GM12878 (cell line): ENCODE measurements around the gene SELENOO. TPM values are rescaled to one million over a fixed set of nuclear protein-coding genes. Genes with fewer than 3 reads are reported as not detected.

Experiments
- ATAC-seq: fragments of 200-7000 bp; cut with Tn5 transposase; 3 replicates; pipeline ENCODE4 v1.9.1; 2020; ENCODE audit warnings: mild to moderate bottlenecking, moderate library complexity
- BruUV-seq: library from RNA; stranded (reverse); fragments of 400-500 nt; replicated peaks from 2 replicates; lab custom pipeline; 2021; lab: Mats Ljungman, UMichigan
- CTCF ChIA-PET: fragments of 300-600 bp; sonication (Branson Sonifier 250); formaldehyde crosslinking; extraction: SDS; loops from one replicate; lab custom pipeline; 2021; ENCODE audit warnings: inconsistent platforms; lab: Yijun Ruan, JAX
- POLR2A ChIA-PET: fragments of 350-600 bp; formaldehyde crosslinking; extraction: SDS; loops from one replicate; lab custom pipeline; 2021; ENCODE audit warnings: inconsistent platforms; lab: Charles Lee
- RAD21 ChIA-PET: fragments of 300-600 bp; sonication (Branson Sonifier 250); formaldehyde crosslinking; loops from one replicate; lab custom pipeline; 2023; ENCODE audit warnings: antibody characterized with exemption; ENCODE audit not compliant: unreplicated experiment; lab: Charles Lee
- SMC1A ChIA-PET: fragments of 300-600 bp; sonication (Branson Sonifier 250); formaldehyde crosslinking; loops from one replicate; lab custom pipeline; 2023; ENCODE audit not compliant: unreplicated experiment, uncharacterized antibody; lab: Charles Lee
- DNase-seq: peaks from one replicate; pipeline ENCODE4 v3.0.0-alpha.2; 2011; ENCODE audit warnings: low read depth, low spot score
- FAIRE-seq: peaks from 3 replicates; lab custom pipeline; 2011; peaks lifted over from hg19 to GRCh38; lab: Jason Lieb, UNC
- H2AFZ ChIP-seq: 2 replicates; pipeline ENCODE4 v1.6.0; 2011; ENCODE audit warnings: low read depth, low read length, control low read depth; ENCODE audit not compliant: control insufficient read depth
- H3K27ac ChIP-seq: 2 replicates; pipeline ENCODE4 v1.5.1; 2011; ENCODE audit warnings: control low read depth; ENCODE audit not compliant: control insufficient read depth, insufficient read depth
- H3K27me3 ChIP-seq, 2 experiments: replicated peaks in 1 of 2; 2 replicates each; pipeline versions ENCODE4 v1.6.0 to v1.6.1; 2011; ENCODE audit warnings: low read length in 1 of 2; ENCODE audit not compliant: control insufficient read depth in 2 of 2, insufficient read depth in 2 of 2
- H3K36me3 ChIP-seq, 2 experiments: 2 replicates each; pipeline ENCODE4 v1.5.1; 2011; ENCODE audit warnings: low read length in 1 of 2; ENCODE audit not compliant: control insufficient read depth in 2 of 2, insufficient read depth in 2 of 2
- H3K4me1 ChIP-seq: 2 replicates; pipeline ENCODE4 v1.6.1; 2011; ENCODE audit warnings: mild to moderate bottlenecking, low read length, moderate library complexity, mixed read lengths; ENCODE audit not compliant: control insufficient read depth, insufficient read depth
- H3K4me2 ChIP-seq: 2 replicates; pipeline ENCODE4 v1.6.0; 2011; ENCODE audit warnings: control low read depth; ENCODE audit not compliant: control insufficient read depth, insufficient read depth
- H3K4me3 ChIP-seq: fragments of 200-600 bp; sonication (generic); 2 replicates; pipeline ENCODE4 v1.5.1; 2016
- H3K79me2 ChIP-seq: 2 replicates; pipeline ENCODE4 v1.6.0; 2011; ENCODE audit warnings: low read length; ENCODE audit not compliant: control insufficient read depth, insufficient read depth
- H3K9ac ChIP-seq: 2 replicates; pipeline ENCODE4 v1.8.0; 2011; ENCODE audit warnings: low read length, control low read depth, mixed read lengths; ENCODE audit not compliant: control insufficient read depth, insufficient read depth
- H3K9me3 ChIP-seq: replicated peaks from 3 replicates; pipeline ENCODE4 v1.5.1; 2011; ENCODE audit warnings: mild to moderate bottlenecking, low read length; ENCODE audit not compliant: control insufficient read depth, insufficient read depth
- H4K20me1 ChIP-seq: 2 replicates; pipeline ENCODE4 v1.6.0; 2011; ENCODE audit not compliant: control insufficient read depth, insufficient read depth
- BMI1 ChIP-seq: fragments of 450-650 bp; IDR thresholded peaks from 2 replicates; pipeline ENCODE4 v1.6.1; 2016; ENCODE audit warnings: mild to moderate bottlenecking, moderate library complexity, borderline replicate concordance
- CHD2 ChIP-seq: IDR thresholded peaks from 2 replicates; pipeline ENCODE4 v1.6.1; 2011; ENCODE audit warnings: low read depth, low read length, improper control_type of control experiment, borderline replicate concordance
- CHD4 ChIP-seq: fragments of 200-600 bp; sonication (generic); IDR thresholded peaks from 2 replicates; pipeline ENCODE4 v1.6.1; 2016; ENCODE audit warnings: mild to moderate bottlenecking
- ESRRA ChIP-seq: IDR thresholded peaks from 2 replicates; pipeline ENCODE4 v1.6.1; 2012; ENCODE audit warnings: mild to moderate bottlenecking, low read length, improper control_type of control experiment
- IRF4 ChIP-seq: IDR thresholded peaks from 2 replicates; pipeline ENCODE4 v1.6.1; 2011; ENCODE audit warnings: low read depth, low read length
- KAT2A ChIP-seq: conservative IDR thresholded peaks from 2 replicates; pipeline ENCODE4 v1.6.1; 2011; ENCODE audit warnings: low read depth, low read length; ENCODE audit not compliant: control insufficient read depth
- POLR2AphosphoS2 ChIP-seq: IDR thresholded peaks from 2 replicates; pipeline ENCODE4 v1.6.1; 2011; ENCODE audit warnings: low read depth, mild to moderate bottlenecking, low read length, improper control_type of control experiment, moderate library complexity
- REST ChIP-seq: IDR thresholded peaks from 2 replicates; pipeline ENCODE4 v1.6.1; 2012; ENCODE audit warnings: mild to moderate bottlenecking, low read depth, low read length
- STAT1 ChIP-seq: fragments of 450-650 bp; conservative IDR thresholded peaks from 2 replicates; pipeline ENCODE4 v1.6.1; 2014; ENCODE audit warnings: antibody characterized with exemption, mild to moderate bottlenecking
- ZNF217 ChIP-seq: fragments of 450-650 bp; IDR thresholded peaks from 2 replicates; pipeline ENCODE4 v1.6.1; 2017; ENCODE audit warnings: antibody characterized with exemption, mild to moderate bottlenecking
- ZZZ3 ChIP-seq: IDR thresholded peaks from 2 replicates; pipeline ENCODE4 v1.6.1; 2011; ENCODE audit warnings: low read depth; ENCODE audit not compliant: control insufficient read depth, insufficient read length
- WGBS: methylation state at CpG from one replicate; pipeline ENCODE4 v1.1.6; 2016; ENCODE audit warnings: low lambda C conversion rate; ENCODE audit not compliant: insufficient replicate concordance, insufficient coverage; ENCODE audit errors: missing lambda C conversion rate; 5-methylcytosine and 5-hydroxymethylcytosine counted together
- in situ Hi-C: fragments of 300-500 bp; cut with MboI; formaldehyde crosslinking; loops from 9 replicates; pipeline ENCODE4 v1.14.3; 2018; ENCODE audit warnings: mixed read lengths
- intact Hi-C: fragments of 100-400 bp; cut with micrococcal nuclease; formaldehyde crosslinking; loops from one replicate; pipeline ENCODE4 v1.14.2; 2022; ENCODE audit not compliant: unreplicated experiment
- polyA plus RNA-seq, 11 experiments: library from polyadenylated mRNA; depleted of rRNA in 4 of 11; unstranded in 6 of 11; stranded (reverse) in 5 of 11; fragments of >200 nt; fragmentation: Nextera tagmentation in 4 of 11; fragmentation: Illumina TruSeq in 1 of 11; extraction: Ambion mirVana in 4 of 11; extraction: Trizol in 1 of 11; gene quantifications; 1 replicate in 1 of 11; 2 replicates in 10 of 11; pipeline versions ENCODE4 v1.2.1 to v1.2.3, GENCODE V29; 2011 to 2016; ENCODE audit warnings: inconsistent platforms in 2 of 11, missing spikeins in 2 of 11, low read depth in 1 of 11
- total RNA-seq, 4 experiments: library from RNA; depleted of rRNA in 3 of 4; stranded (reverse); fragments of >200 nt in 3 of 4; fragmentation: Illumina TruSeq in 1 of 4; extraction: Trizol in 1 of 4; gene quantifications; 2 replicates each; pipeline versions ENCODE4 v1.2.1 to v1.2.3, GENCODE V29; 2013 to 2021
- TF ChIP-seq, protein P1 (sequence below): fragments of 450-650 bp; IDR thresholded peaks from 2 replicates; pipeline ENCODE4 v1.6.1; 2018; ENCODE audit warnings: mild to moderate bottlenecking, low read depth, moderate library complexity; ENCODE audit not compliant: partially characterized antibody
- TF ChIP-seq, protein P2 (sequence below): IDR thresholded peaks from 2 replicates; pipeline ENCODE4 v1.6.1; 2011; ENCODE audit warnings: borderline replicate concordance, low read depth, mild to moderate bottlenecking, moderate library complexity, low read length; ENCODE audit not compliant: insufficient read depth, poor library complexity, severe bottlenecking
- TF ChIP-seq, protein P3 (sequence below): IDR thresholded peaks from 2 replicates; pipeline ENCODE4 v1.6.1; 2012; ENCODE audit warnings: low read length, inconsistent platforms

SELENOO gene
- total and polyA plus RNA-seq, 10 of the 15 experiments (the other 5 are each of a cell fraction or from before 2014, with no cell fraction given) = 0.42 to 23.3 (median 3.3) TPM

DNA sequence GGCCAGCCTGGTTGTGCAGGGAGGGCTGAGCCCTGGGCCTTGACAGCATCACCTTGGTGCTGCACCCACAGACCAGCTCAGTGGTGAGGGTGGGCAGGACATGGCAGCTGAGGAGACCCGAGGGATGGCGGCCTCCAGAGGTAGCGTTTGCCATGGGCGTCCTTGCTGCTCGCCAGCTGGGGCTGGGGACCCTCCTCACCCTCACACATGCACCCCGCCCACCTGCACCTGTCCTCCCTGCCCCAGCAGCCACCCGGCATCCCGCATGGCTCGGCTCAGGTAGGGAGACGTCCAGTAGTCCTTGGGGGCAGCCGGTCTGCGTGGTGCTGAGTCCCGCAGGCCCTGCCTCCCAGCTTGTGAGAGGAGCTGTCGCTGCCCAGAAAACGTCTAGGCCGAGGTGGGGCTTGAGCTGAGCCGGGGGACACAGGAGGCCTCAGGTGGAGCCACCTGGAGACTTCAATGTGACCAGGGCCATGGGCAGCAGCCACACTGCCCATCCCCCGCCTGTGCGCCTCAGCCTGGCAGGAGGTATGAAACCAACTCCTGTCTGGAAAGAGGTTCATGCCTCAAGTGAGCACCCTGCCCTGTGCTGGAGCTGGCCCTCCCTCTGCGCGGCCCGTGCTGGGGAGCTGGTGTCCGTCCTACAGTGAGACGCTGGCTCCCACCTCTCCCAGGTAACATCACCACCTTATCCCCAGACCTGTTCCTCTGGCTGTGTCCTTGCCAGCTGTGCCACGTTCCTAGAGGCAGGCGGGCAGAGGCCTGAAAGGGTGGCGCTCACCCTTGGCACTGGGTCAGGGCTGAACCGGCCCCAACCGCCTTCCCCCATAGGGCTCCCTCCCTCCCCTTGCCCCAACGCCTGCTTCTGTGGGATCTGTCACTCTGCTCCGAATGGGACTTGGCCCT is 18.4 kb upstream of the SELENOO start:
- intact Hi-C loops (no loop called here), in situ Hi-C loops (no loop called here)
- CTCF ChIA-PET = no interaction called here
- no peak overlapping the region for H2AFZ ChIP-seq
- ATAC-seq (no peak), DNase-seq (no peak), FAIRE-seq (no peak)
- no peaks in the 10 kb centered on the region for H3K36me3 ChIP-seq
- peaks cover 18% of the 10 kb centered on the region for H3K79me2 ChIP-seq
- H3K9ac ChIP-seq = no peak overlapping the region
- H3K4me1 ChIP-seq = peaks cover 8% of the 10 kb centered on the region
- H3K27ac ChIP-seq = no peak overlapping the region
- H4K20me1 ChIP-seq = no peaks in the 10 kb centered on the region
- WGBS = 84% methylated on average over 29 of the region's 31 CpGs
- POLR2A ChIA-PET = no interaction called here
- RAD21 ChIA-PET = no interaction called here
- no peaks in the 10 kb centered on the region for H3K9me3 ChIP-seq
- H3K27me3 ChIP-seq = no peaks in the 10 kb centered on the region
- H3K4me2 ChIP-seq = no peak overlapping the region
- BruUV-seq = no TSS peak
- no peak overlapping the region for H3K4me3 ChIP-seq
- SMC1A ChIA-PET = no interaction called here
- no peak for TF ChIP-seq CHD2
- no peak for TF ChIP-seq STAT1
- no peak for TF ChIP-seq KAT2A
- TF ChIP-seq ZZZ3 = no peak
- TF ChIP-seq, protein P1, sequence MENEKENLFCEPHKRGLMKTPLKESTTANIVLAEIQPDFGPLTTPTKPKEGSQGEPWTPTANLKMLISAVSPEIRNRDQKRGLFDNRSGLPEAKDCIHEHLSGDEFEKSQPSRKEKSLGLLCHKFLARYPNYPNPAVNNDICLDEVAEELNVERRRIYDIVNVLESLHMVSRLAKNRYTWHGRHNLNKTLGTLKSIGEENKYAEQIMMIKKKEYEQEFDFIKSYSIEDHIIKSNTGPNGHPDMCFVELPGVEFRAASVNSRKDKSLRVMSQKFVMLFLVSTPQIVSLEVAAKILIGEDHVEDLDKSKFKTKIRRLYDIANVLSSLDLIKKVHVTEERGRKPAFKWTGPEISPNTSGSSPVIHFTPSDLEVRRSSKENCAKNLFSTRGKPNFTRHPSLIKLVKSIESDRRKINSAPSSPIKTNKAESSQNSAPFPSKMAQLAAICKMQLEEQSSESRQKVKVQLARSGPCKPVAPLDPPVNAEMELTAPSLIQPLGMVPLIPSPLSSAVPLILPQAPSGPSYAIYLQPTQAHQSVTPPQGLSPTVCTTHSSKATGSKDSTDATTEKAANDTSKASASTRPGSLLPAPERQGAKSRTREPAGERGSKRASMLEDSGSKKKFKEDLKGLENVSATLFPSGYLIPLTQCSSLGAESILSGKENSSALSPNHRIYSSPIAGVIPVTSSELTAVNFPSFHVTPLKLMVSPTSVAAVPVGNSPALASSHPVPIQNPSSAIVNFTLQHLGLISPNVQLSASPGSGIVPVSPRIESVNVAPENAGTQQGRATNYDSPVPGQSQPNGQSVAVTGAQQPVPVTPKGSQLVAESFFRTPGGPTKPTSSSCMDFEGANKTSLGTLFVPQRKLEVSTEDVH = no peak
- no peak for TF ChIP-seq REST
- TF ChIP-seq CHD4 = no peak
- TF ChIP-seq, protein P2, sequence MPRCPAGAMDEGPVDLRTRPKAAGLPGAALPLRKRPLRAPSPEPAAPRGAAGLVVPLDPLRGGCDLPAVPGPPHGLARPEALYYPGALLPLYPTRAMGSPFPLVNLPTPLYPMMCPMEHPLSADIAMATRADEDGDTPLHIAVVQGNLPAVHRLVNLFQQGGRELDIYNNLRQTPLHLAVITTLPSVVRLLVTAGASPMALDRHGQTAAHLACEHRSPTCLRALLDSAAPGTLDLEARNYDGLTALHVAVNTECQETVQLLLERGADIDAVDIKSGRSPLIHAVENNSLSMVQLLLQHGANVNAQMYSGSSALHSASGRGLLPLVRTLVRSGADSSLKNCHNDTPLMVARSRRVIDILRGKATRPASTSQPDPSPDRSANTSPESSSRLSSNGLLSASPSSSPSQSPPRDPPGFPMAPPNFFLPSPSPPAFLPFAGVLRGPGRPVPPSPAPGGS = no peak
- TF ChIP-seq POLR2AphosphoS2 = no peak
- no peak for TF ChIP-seq IRF4
- TF ChIP-seq ESRRA = no peak
- TF ChIP-seq ZNF217 = no peak
- TF ChIP-seq BMI1 = no peak
- TF ChIP-seq, protein P3, sequence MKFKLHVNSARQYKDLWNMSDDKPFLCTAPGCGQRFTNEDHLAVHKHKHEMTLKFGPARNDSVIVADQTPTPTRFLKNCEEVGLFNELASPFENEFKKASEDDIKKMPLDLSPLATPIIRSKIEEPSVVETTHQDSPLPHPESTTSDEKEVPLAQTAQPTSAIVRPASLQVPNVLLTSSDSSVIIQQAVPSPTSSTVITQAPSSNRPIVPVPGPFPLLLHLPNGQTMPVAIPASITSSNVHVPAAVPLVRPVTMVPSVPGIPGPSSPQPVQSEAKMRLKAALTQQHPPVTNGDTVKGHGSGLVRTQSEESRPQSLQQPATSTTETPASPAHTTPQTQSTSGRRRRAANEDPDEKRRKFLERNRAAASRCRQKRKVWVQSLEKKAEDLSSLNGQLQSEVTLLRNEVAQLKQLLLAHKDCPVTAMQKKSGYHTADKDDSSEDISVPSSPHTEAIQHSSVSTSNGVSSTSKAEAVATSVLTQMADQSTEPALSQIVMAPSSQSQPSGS = no peak
